PC-9 (cell line): ENCODE measurements around the gene RAB40B. TPM values are rescaled to one million over a fixed set of nuclear protein-coding genes. Genes with fewer than 3 reads are reported as not detected.

Experiments
- BruUV-seq: library from RNA; stranded (reverse); fragments of 400-500 nt; replicated peaks from 2 replicates; lab custom pipeline; 2021; lab: Mats Ljungman, UMichigan
- CTCF ChIA-PET: fragments of 300-600 bp; sonication (Branson Sonifier 250); formaldehyde crosslinking; loops from one replicate; lab custom pipeline; 2022; ENCODE audit warnings: antibody characterized with exemption; lab: Charles Lee
- POLR2A ChIA-PET: fragments of 300-600 bp; sonication (Branson Sonifier 250); formaldehyde crosslinking; loops from one replicate; lab custom pipeline; 2022; ENCODE audit warnings: antibody characterized with exemption; ENCODE audit not compliant: unreplicated experiment; lab: Charles Lee
- DNase-seq, 2 experiments: peaks; one replicate each; pipeline versions ENCODE4 v3.0.0 to v3.0.0-alpha.2; 2015 to 2022; ENCODE audit warnings: mixed read lengths in 1 of 2
- H2AFZ ChIP-seq: fragments of 200-600 bp; sonication (generic); 2 replicates; pipeline ENCODE4 v1.8.1; 2017; ENCODE audit warnings: antibody characterized with exemption
- H3F3A ChIP-seq: fragments of 200-600 bp; sonication (generic); 2 replicates; pipeline ENCODE4 v1.8.1; 2017; ENCODE audit warnings: antibody characterized with exemption, mild to moderate bottlenecking, low read depth; ENCODE audit not compliant: insufficient read depth
- H3K27ac ChIP-seq: fragments of 200-600 bp; sonication (generic); 2 replicates; pipeline ENCODE4 v1.6.1; 2016; ENCODE audit warnings: mixed run types
- H3K27me3 ChIP-seq: fragments of 200-600 bp; sonication (generic); 2 replicates; pipeline ENCODE4 v1.6.1; 2016; ENCODE audit warnings: low read depth, mixed run types; ENCODE audit not compliant: insufficient read depth
- H3K36me3 ChIP-seq: fragments of 200-600 bp; sonication (generic); 2 replicates; pipeline ENCODE4 v1.6.1; 2016; ENCODE audit warnings: low read depth, mixed run types
- H3K4me1 ChIP-seq: fragments of 200-600 bp; sonication (generic); replicated peaks from 2 replicates; pipeline ENCODE4 v1.6.1; 2016; ENCODE audit warnings: mixed run types; ENCODE audit not compliant: insufficient read depth
- H3K4me2 ChIP-seq: fragments of 200-600 bp; sonication (generic); 2 replicates; pipeline ENCODE4 v1.6.1; 2017; ENCODE audit warnings: mixed run types
- H3K4me3 ChIP-seq: fragments of 200-600 bp; sonication (generic); 2 replicates; pipeline ENCODE4 v1.6.1; 2016; ENCODE audit warnings: mixed run types
- H3K79me2 ChIP-seq: fragments of 200-600 bp; sonication (generic); 2 replicates; pipeline ENCODE4 v1.6.1; 2017; ENCODE audit warnings: low read depth, mixed run types
- H3K9me2 ChIP-seq: fragments of 200-600 bp; sonication (generic); 2 replicates; pipeline ENCODE4 v1.8.1; 2017; ENCODE audit warnings: mild to moderate bottlenecking; ENCODE audit not compliant: insufficient read depth
- H3K9me3 ChIP-seq: fragments of 200-600 bp; sonication (generic); 2 replicates; pipeline ENCODE4 v1.8.1; 2016; ENCODE audit warnings: low read depth; ENCODE audit not compliant: insufficient read depth
- H4K20me1 ChIP-seq: fragments of 200-600 bp; sonication (generic); 2 replicates; pipeline ENCODE4 v1.8.1; 2017; ENCODE audit not compliant: insufficient read depth
- CTCF ChIP-seq: fragments of 200-600 bp; sonication (generic); conservative IDR thresholded peaks from 2 replicates; pipeline ENCODE4 v1.6.1; 2017; ENCODE audit warnings: mixed run types, antibody characterized with exemption, mild to moderate bottlenecking, moderate library complexity
- EZH2 ChIP-seq: fragments of 200-600 bp; sonication (generic); IDR thresholded peaks from 2 replicates; pipeline ENCODE4 v1.8.0; 2017; ENCODE audit warnings: antibody characterized with exemption, low read depth
- intact Hi-C: fragments of 100-400 bp; cut with micrococcal nuclease; formaldehyde crosslinking; loops from one replicate; pipeline ENCODE4 v1.10.0; 2022; ENCODE audit not compliant: unreplicated experiment
- total RNA-seq: library from RNA; stranded (reverse); gene quantifications from 2 replicates; pipeline ENCODE4 v1.2.3, GENCODE V29; 2021

The RAB40B gene
- total RNA-seq, 1 experiment from 2014 or later: 7.9 TPM

GRCh38 chr17:82640036-82640435 lies 58.5 kb downstream of the RAB40B start:
- no peak overlapping the region for H3K4me2 ChIP-seq
- peaks cover 70% of the 10 kb centered on the region for H3K79me2 ChIP-seq
- DNase-seq: no peak
- H3K4me3 ChIP-seq: no peak overlapping the region
- TF ChIP-seq EZH2: no peak
- no peak for TF ChIP-seq CTCF
- H3K9me3 ChIP-seq: peaks cover 8% of the 10 kb centered on the region; the same call in 1 of the 2 replicates
- H4K20me1 ChIP-seq: peaks cover 22% of the 10 kb centered on the region
- no peaks in the 10 kb centered on the region for H3K9me2 ChIP-seq
- H2AFZ ChIP-seq: no peak overlapping the region
- no peak overlapping the region for H3K27ac ChIP-seq
- peaks cover 7% of the 10 kb centered on the region; the same call in 1 of the 2 replicates for H3F3A ChIP-seq
- ChIA-PET POLR2A (interaction anchor here (0.6 kb wide), 1 partner anchor 29 kb away, joined by 7 read pairs; no protein-coding TSS in a partner anchor), CTCF (interaction anchor here (0.6 kb wide), 1 partner anchor 29 kb away, joined by 9 read pairs; no protein-coding TSS in a partner anchor)
- H3K27me3 ChIP-seq: no peaks in the 10 kb centered on the region
- no TSS peak for BruUV-seq
- no peaks in the 10 kb centered on the region for H3K36me3 ChIP-seq
- H3K4me1 ChIP-seq: no peaks in the 10 kb centered on the region
- intact Hi-C loops: loop anchor here (10.0 kb wide), 1 partner anchor 75 kb away; the partner anchor contains the start of gene FN3KRP

- no TSS peak for BruUV-seq
- no peaks in the 10 kb centered on the region for H3K36me3 ChIP-seq
- CTCF ChIA-PET: interaction anchor here (0.6 kb wide), 1 partner anchor 76 kb away, joined by 4 read pairs; no protein-coding TSS in a partner anchor
These were observed 58.9 kb downstream of the RAB40B start for GRCh38 chr17:82639628-82640027.

GRCh38 chr17:82638183-82638773 lies 60.2 kb downstream of the RAB40B start:
- no peaks in the 10 kb centered on the region for H3K36me3 ChIP-seq
- intact Hi-C loops: no loop called here
- no peak for DNase-seq
- TF ChIP-seq CTCF: no peak
- no peak for TF ChIP-seq EZH2
- ChIA-PET CTCF (no interaction called here), POLR2A (no interaction called here)
- H2AFZ ChIP-seq: no peak overlapping the region
- no peak overlapping the region for H3K4me2 ChIP-seq
- H3K79me2 ChIP-seq: peaks cover 65% of the 10 kb centered on the region
- H3F3A ChIP-seq: peaks cover 7% of the 10 kb centered on the region; the same call in 1 of the 2 replicates
- H3K27ac ChIP-seq: no peak overlapping the region
- no TSS peak for BruUV-seq
- H3K9me3 ChIP-seq: peaks cover 8% of the 10 kb centered on the region; the same call in 1 of the 2 replicates
- H3K27me3 ChIP-seq: no peaks in the 10 kb centered on the region
- peaks cover 10% of the 10 kb centered on the region for H4K20me1 ChIP-seq
- no peaks in the 10 kb centered on the region for H3K4me1 ChIP-seq
- no peaks in the 10 kb centered on the region for H3K9me2 ChIP-seq
- H3K4me3 ChIP-seq: no peak overlapping the region

More at GRCh38 chr17:82639628-82640027, 58.9 kb downstream of the RAB40B start:
- H2AFZ ChIP-seq: no peak overlapping the region
- no peak overlapping the region for H3K27ac ChIP-seq
- peaks cover 8% of the 10 kb centered on the region; the same call in 1 of the 2 replicates for H3K9me3 ChIP-seq
- peaks cover 7% of the 10 kb centered on the region; the same call in 1 of the 2 replicates for H3F3A ChIP-seq
- no peak overlapping the region for H3K4me2 ChIP-seq
- H3K79me2 ChIP-seq: peaks cover 70% of the 10 kb centered on the region
- no peaks in the 10 kb centered on the region for H3K27me3 ChIP-seq
- H4K20me1 ChIP-seq: peaks cover 18% of the 10 kb centered on the region
- no peak overlapping the region for H3K4me3 ChIP-seq
- no peaks in the 10 kb centered on the region for H3K9me2 ChIP-seq
- TF ChIP-seq CTCF (no peak), EZH2 (no peak)
- DNase-seq: no peak
- intact Hi-C loops: loop anchor here (10.0 kb wide), 1 partner anchor 75 kb away; the partner anchor contains the start of gene FN3KRP
- no peaks in the 10 kb centered on the region for H3K4me1 ChIP-seq
- POLR2A ChIA-PET: no interaction called here
